Epithelial cell of prostate (primary cell): ENCODE measurements around the gene ATXN7L1.
"Not testable (repeated sequence)": the region's sequence is repeated elsewhere in the genome, so short reads cannot be mapped to it uniquely, and the experiment has no call there.

Source experiments
- DNase-seq: peaks from one replicate; pipeline ENCODE4 v3.0.0-alpha.2; 2011; ENCODE audit warnings: low read depth, low spot score
- H3K27ac ChIP-seq: fragments of 450-650 bp; 2 replicates; pipeline ENCODE4 v1.5.1; 2017; ENCODE audit warnings: mild to moderate bottlenecking

The ATXN7L1 gene

DNA sequence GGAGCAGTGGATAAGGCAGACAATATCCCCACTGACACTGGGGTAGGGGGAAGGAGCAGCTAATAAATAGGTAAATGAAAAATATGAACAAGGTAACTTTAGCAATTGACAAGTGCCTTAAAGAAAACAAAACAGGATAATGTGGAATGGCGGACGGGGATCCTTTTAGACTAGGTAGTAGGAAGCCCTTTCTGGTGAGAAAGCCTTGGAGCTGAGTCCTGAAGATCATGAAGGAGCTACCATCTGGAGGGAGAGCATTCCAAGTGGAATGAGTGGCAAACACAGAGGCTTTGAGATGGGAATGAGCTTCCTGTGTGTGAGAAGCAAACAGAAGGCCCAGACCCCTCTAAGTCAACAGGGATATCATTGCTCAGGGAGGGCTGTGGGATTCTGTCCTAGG, 16.0 kb upstream of the ATXN7L1 start:
- no peak overlapping the region for H3K27ac ChIP-seq
- DNase-seq, result no peak

DNA sequence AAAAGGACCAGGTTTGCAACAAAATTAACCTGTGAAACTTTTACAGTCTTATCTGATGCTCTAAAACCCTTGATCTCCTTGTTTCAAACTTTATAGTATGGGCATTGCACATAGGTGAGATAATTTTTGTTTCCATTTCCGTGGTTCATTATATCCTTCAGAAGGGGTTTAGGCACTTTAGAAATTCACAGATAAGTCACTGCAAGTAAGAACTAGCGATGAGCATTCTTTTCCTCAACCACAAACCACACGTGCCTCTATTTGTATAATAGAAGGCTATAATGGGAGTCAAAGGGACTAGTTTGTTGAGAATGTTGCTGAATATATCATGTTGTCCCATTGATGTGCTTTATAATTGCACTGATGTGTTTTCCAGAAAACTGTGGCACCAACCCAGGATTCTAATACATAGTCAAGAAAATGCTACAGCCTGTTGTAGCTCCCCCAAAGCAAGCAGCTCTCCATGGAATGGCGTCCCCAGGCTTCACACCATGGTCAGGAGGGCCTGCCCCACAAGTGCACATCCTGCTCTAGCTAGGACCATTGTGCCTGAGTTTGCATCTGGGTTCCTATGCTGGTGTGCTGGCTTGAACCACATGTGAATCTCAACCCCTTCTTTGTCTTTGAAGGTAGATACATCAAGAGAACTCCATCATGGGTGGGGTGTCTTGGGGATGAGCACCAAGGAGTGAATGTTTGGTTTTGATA, 14.0 kb upstream of the ATXN7L1 start:
- DNase-seq, result no peak
- no peak overlapping the region for H3K27ac ChIP-seq

DNA sequence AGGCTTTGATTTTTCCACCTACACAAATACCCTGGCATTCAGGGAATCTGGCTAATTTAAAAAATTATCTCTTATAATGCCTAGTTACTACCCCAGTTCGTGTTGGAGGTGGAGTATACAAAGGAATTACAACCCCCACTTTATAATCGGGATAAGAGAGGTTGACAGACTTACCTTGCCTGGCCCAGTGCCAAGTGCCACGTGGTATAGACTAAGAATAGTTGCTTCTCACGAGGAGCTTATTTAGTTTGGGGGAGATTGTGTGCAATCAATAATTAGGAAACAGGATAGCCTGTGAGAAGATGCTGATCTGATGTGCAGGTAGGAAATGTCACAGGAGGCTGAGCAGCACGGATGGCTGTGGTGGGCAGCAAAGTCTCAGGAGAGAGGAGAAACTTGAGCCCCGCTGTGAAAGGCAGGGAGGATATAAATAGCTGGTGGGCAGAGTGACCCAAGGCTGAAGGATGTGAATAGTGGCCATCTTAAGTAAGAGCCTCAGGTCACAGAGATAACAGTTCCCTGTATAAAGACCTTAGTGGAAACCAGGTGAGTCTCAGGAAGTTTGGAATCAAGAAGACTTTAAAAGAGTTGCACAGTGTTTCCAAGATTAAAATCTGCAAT, 11.3 kb upstream of the ATXN7L1 start:
- H3K27ac ChIP-seq, result no peak overlapping the region
- no peak for DNase-seq

DNA sequence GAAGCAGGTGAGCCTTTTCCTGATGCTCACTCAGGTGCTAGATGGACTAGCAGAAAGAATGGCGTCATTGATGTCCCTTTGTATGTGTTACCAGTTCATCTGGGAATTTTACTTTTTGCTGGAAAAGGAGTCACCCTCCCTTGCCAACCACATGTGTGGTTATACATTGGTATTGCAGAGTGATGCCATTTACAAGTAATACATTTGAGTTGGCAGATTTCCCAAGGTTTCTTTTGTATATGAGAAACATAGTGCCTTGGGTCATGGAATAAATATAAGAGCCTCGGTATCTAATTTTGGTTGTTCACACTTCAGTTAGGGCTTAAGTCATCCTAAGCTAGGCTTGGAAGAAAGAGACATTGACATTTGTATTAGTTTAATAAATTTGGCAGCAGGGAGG, 10.4 kb upstream of the ATXN7L1 start:
- H3K27ac ChIP-seq, result no peak overlapping the region
- DNase-seq, result no peak

DNA sequence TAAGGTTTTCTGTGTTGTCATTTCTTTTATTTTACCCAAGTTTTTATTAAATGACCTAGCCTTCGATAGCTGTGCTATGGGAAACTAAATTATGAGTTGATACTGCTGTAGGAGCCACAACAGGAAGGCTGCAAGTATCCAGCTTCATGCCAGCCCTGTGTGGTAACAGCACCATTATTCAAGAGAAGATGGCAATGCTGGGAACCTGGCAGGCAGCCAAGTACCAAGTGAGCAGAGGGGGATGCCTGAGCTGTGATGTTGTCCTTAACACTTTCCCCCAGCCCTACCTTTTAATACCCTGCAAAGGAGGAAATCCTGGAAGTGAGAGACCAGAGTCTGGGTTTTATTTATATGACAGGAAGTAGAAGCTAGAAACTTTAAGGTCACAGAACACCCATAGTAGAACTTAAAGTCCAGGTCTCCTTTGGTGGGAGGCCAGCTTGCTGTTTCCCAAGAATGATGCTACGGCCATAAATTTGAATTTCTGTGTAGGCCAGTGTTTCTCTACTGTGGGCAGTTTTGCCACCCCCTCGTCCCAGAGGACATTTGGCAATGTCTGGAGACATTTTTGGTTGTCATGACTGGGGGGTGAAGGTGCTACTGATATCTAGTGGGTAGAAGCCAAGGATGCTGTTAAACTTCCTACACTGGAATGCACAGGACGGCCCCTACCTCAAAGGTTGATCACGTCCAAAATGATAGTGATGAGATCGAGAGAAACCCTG, 9.2 kb upstream of the ATXN7L1 start:
- H3K27ac ChIP-seq, result no peak overlapping the region
- DNase-seq, result no peak

DNA sequence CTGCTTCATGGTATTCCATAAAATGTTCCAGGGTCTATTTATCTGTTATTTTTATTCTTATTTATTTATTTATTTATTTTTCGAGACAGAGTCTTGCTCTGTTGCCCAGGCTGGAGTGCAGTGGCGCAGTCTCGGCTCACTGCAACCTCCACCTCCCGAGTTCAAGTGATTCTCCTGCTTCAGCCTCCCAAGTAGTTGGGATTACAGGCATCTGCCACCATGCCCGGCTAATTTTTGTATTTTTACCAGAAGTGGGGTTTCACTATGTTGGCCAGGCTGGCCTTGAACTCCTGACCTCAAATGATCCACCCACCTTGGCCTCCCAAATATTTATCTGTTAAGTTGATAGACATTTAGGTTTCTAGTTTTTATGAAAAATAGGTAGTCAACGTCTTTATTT, 6.8 kb upstream of the ATXN7L1 start:
- DNase-seq, result not testable (repeated sequence)

DNA sequence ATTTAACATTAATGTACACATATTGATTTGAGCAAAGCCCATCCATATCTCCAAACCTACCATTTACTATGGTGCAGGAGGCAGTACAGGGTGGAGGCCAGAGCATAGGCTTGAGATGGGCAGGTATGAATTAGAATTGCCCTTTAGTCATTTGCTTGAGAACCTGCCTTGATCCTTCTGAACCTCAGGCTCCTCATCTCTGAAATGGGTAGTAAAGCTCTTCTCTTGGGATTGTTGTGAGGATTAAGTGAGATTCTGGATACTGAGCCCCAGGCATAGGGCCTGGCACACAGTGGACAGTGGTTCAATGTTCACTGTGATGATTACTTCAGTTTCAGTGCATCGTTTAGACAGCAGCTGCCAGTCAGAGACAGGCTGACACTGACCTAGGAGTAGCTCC, 5.0 kb upstream of the ATXN7L1 start:
- no peak for DNase-seq
- H3K27ac ChIP-seq, result no peak overlapping the region

More for the DNA sequence above, 6.8 kb upstream of the ATXN7L1 start:
- not testable (repeated sequence) for H3K27ac ChIP-seq

DNA sequence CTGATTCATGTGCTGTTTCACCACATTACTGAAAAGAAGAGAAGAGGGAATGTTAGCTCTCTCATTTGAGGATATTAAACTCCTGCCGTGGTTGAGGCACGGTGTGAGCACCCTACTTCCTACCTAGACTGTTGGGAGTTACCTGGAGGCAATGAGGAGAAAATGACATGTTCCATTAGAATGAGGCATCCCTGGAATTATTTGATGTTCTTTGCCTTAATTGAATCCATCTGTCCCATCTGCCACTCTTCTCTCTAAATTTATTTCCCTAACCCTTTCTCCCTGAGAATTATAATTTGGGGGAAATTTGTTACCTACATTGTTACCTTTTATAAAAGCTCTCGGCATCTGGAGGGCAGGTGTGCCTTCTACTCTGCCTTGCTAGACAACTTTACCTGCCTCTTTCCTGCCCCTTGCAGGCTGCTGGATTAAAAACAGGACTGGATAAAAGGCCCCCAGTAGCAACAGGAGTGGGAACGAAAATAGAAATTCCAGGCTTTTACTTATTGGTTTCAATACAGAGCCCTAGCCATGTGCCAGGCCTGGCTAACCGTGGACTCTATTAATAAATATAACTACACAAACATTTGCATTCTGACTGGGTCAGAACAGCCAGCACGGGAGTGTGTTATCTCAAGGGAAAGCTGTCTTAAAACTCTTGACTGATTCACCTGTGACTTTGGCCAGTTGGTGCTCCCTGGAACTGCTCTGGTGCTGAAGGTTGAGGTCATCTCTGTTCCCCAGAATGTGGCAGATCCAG, 4.4 kb upstream of the ATXN7L1 start:
- no peak overlapping the region for H3K27ac ChIP-seq
- DNase-seq, result no peak

DNA sequence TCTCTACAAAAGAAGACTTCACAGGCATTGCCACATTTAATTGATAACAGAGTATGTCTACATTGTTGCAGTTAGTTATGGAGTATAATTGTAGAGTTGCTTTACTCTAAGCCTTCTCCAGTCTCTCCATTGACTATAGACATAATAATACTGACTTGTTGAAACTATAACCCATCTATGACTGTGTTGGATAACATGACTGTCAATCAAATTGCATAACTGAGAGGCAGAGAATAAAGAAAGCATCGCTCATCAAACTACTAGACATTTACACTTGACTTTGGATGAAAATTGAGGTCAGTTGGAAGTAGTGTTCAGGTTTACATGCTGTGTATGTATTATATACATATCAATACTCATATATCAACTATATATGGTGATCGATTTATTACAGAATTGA, 3.4 kb upstream of the ATXN7L1 start:
- DNase-seq, result no peak
- H3K27ac ChIP-seq, result no peak overlapping the region

DNA sequence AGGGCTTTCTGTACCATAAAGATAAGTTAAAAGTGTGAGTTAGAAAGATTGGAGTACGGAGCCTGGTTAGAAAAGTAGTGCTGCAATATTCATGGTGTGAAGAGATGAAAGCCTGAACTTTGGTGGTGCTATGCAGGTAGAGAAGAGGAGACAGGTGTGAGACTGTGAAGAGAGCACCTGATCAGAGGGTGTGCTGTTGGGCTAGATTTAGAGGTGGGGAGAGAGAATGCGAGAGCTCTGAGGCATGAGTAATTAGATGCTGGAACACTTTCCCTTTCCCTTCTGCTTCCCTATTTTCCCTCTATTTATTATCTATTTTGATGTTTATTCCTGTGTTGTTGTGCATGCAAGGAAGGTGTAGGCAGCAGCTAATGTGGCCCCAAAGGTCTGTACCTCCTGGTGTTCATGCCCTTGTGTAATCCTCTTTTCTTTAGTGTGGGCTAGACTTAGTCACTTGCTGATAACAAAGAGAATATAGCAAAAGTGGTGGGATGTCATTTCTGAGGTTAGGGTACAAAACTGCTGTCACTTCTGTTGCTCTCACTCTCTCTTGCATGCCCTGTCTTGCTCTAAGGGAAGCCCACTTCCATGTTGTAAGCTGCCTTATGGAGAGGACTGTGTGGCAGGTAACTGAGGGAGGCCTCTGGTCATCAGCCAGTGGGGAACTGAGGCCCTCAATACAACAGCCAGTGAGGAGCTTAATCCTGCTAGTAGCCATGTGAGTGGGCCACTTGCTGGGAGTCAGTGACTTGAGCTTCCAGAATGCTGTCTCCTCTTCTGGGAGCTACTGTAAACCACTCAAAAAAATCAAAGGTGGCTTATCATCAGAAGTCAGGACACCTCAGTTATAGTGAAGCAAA, 2.6 kb upstream of the ATXN7L1 start:
- no peak overlapping the region for H3K27ac ChIP-seq

DNA sequence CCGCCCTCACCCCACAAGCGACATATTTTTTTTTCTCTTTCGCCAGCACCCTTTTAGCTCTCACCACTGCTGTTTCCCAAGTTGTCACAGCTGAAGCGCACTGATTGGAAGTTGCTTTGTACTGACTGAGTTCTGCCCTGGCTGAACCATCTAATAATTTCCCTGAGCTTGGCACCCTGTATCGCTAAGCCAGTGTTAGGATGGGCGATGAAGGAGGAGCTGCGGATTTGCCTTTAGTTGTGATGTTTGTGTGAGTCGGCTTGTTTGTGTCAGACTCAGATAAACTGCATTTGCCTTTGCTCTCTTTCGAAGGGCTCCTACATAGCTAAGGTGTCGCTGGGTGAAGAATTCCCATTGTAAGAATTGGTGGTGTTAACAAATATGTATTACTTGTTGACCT, 1.3 kb upstream of the ATXN7L1 start:
- DNase-seq, result no peak
- no peak overlapping the region for H3K27ac ChIP-seq

More for the DNA sequence above, 2.6 kb upstream of the ATXN7L1 start:
- DNase-seq, result no peak

DNA sequence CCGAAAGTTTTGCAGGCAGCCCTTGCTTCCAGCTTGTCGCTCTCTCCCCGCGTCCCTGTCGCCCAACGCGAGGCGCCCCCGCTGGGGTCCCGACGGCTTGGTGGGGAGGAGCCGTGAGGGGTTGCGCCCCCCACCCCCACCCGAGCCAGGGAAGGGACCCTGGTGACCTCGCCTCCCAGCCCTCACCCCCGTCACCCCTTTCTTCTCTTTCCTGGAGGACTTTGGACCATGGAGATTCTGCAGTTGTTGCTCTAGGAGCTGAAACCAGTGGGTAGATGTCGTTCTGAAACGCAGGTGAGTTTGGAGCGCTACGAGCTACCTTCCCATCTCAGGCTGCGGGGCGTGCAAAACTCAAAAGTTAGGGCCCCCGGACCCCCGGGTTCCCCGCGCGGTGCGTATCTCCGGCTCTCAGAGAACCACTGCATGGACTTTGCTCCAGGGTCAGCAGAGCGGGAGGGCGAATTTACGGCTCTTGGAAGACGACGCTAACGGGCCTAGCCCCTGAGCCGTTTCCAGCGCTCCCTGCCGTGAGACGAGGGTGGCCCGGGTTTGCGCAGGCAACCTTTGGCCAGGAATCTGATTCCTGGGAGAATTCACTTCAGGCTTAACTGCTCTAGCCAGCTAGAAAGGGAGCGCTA, 684 bp upstream of the ATXN7L1 start:
- no peak overlapping the region for H3K27ac ChIP-seq
- DNase-seq, result no peak

DNA sequence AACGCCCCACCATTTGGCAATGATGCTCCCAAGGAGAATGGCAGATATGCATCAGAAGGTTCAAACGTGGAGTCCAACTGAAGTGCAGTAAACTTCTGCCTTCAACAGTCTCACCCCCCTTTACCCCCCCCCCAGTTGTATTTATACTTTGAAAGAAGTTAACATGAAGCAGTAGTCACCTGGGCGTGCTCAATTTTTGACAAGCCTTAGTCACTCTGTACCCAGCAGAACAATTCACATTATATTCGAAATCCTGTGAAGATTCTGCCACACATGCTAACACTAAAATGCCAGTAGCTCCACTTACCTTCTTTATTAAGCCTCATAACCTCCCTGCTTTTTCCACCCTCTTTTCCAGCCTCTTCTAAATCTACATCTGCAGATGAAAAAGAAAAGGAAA, 894 bp downstream of the ATXN7L1 start:
- H3K27ac ChIP-seq, result peak overlapping the region; percentile 65
- no peak for DNase-seq

DNA sequence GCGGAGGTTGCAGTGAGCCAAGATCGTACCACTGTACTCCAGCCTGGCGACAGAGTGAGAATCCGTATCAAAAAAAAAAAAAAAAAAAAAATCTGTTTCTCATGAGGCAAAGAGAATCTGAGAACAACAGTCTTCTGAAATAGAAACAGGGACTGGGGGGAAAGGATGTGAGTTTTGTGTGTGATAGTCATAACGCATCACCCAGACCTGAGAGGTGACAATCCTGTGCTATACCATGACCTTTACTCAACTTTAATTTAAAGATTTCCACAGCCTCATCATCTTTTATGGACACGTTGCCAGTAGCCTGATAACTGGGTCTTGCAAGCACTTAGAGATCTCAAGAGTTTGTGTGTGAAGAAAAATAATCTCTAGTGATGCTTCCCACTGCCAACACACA, 2.3 kb downstream of the ATXN7L1 start:
- no peak overlapping the region for H3K27ac ChIP-seq
- no peak for DNase-seq

DNA sequence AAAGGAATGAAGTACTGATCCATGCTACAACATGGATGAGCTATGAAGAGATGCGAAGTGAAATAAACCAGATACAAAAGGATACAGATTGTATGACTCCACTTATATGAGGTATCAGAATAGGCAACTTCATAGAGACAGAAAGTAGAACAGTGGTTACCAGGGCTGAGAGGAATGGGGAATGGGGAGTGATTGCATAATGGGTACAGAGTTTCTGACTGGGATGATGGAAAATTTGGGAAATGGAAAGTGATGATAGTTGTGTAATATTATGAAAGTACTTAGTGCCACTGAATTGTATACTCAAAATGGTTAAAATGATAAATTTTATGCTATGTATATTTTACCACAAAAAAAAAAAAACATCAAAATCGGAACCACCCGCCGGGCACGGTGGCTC, 3.9 kb downstream of the ATXN7L1 start:
- no peak for DNase-seq
- H3K27ac ChIP-seq, result no peak overlapping the region

DNA sequence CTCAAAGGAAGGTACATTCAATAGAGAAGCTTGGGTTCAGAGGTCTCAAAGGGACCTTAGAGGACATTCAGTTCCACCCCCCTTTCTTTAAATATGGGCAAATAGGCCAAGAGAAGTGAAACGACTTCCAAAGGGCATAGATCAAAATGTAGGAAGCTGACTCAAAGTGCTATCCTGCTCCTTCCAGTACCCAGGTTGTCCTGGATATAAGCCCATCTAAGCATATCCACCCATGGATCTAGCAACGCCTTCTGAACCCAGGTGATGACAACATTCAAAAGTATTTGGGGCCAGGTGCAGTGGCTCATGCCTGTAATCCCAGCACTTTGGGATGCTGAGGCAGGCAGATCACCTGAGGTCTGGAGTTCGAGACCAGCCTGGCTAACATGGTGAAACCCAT, 5.3 kb downstream of the ATXN7L1 start:
- no peak overlapping the region for H3K27ac ChIP-seq
- DNase-seq, result no peak

DNA sequence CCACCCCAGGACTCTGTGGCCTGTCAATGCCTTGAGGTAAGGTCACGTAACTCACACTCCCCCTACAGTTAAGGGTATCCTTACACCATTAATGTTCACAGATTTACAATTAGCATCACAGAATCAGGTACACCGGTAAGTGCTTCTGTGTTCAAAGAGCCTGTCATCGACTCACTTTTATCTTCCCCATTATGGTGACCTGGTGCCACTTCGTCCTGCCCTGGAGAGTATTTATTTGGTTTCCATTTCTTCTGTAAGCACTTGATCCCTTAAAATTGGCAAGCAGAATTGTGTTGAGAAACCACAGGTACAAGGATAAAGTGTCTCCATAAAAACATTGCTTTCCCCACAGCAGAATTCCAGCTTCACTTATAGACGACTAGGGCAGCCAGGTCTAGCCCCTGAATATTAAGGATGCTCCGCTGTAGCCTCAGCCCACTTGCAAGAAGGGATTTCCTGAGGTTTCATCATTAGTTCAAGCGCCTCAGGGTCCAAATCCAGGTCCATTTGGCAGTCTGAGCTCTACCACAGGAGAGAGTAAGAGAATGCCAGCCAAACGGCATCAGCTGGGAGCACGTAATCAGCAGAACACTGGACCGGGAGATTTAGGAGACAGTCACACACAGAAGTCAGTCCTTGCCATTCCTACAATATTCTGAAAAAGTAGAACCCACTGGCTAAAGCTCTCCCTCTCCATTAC, 10.1 kb downstream of the ATXN7L1 start:
- DNase-seq, result no peak
- no peak overlapping the region for H3K27ac ChIP-seq

DNA sequence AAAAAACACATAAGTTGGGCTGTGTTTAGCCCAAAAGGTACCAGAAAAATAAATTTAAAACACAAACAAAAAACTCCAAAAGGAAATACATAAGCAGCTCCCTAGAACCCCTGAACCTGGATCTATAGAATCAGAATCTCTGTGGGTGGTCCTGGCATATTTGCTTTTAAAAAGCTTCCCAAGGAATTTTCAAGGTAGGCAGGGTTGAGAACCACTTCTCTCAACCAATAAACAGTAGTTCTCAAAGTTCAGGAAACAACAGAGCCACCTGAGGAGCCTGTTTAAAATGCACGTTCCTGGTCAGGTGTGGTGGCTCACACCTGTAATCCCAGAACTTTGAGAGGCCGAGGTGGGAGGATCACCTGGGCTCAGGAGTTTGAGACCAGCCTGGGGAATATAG, 12.5 kb downstream of the ATXN7L1 start:
- no peak for DNase-seq
- H3K27ac ChIP-seq, result no peak overlapping the region

DNA sequence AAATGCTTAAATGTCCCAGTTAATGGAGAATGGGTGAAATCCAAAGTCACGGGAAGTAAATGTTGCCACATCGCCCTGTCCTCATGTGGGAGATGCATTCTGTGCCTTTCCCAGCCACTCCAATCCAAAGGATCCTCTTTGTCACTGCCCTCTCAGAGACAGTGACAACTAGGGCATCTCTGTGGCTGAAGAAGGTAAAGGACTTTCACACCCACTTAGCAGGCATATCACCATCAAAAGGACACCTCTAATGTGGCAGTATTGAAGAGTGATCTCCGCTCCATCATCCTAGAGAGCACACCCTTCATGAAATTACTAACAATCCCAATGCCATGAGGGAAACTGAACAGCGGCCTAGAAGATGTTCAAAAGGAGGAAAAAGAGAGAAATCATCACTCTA, 13.6 kb downstream of the ATXN7L1 start:
- no peak for DNase-seq
- no peak overlapping the region for H3K27ac ChIP-seq
